Measurements from ENCODE around the gene VARS2. TPM values are rescaled to one million over a fixed set of nuclear protein-coding genes. Genes with fewer than 3 reads are reported as not detected.

The VARS2 gene
- total RNA-seq, 1 experiment from 2014 or later, result 68.2 TPM

DNA sequence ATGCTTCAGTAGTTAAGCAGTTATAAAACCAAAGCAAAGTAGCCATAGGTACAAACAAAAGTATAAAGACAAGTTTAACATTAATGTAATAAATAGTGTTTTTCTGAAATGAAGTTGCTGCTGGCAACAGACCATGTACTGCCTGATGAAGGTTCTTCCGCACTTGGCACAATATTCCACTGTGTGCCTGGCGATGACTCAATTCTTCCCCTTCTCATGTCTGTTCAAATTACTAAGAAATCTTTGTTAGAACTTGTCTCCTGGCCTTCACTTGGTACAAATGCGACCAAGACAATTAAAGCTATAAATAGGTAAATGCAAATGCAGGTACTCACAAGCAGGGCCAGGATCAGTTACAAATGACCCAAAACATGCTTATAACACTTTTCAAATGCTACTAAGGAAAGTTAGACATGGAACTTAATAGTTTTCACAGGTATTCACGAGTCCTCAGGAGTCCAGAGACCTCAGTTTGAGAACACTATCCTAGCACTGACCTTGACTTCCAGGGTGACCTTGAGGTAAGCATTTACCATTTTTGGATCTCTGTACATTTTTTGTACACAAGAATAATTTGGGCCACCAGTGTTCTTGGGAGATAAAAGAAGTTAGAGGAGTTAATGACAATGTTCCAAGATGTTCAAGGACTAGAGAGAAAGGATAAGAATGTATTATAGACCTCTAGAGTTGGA lies 37.9 kb upstream of the VARS2 start:
- Histone ChIP-seq H4K5ac (ENCODE audit: insufficient read length, low read depth, low read length) (no peak overlapping the region), H2BK20ac (ENCODE audit: low read depth, low read length, poor library complexity, severe bottlenecking) (no peak overlapping the region), H3K23ac (ENCODE audit: insufficient read length, low read depth, low read length) (no peak overlapping the region), H4K91ac (ENCODE audit: insufficient read length, low read depth, low read length) (no peak overlapping the region), H3T11ph (ENCODE audit: low read length) (no peak overlapping the region), H2BK120ac (ENCODE audit: low read depth, low read length, poor library complexity, severe bottlenecking) (no peak overlapping the region), H3K79me1 (ENCODE audit: insufficient read depth, low read depth, low read length, poor library complexity, severe bottlenecking) (no peaks in the 10 kb centered on the region), H3K9ac (ENCODE audit: extremely low read depth, insufficient read length, low read length) (no peak overlapping the region), H3K14ac (ENCODE audit: insufficient read depth, low read length) (no peak overlapping the region), H3K9me3 (ENCODE audit: control insufficient read depth, low read depth, low read length) (no peaks in the 10 kb centered on the region), H2AK5ac (ENCODE audit: insufficient read length, low read length) (no peak overlapping the region), H3K23me2 (ENCODE audit: insufficient read length, low read depth, low read length, poor library complexity, severe bottlenecking) (peaks cover 4% of the 10 kb centered on the region), H3K27ac (ENCODE audit: insufficient read length, low read depth, low read length) (no peak overlapping the region), H2BK5ac (ENCODE audit: insufficient read length, low read length) (no peak overlapping the region), H3K56ac (ENCODE audit: insufficient read length, low read depth, low read length) (no peak overlapping the region), H3K4me2 (ENCODE audit: insufficient read depth, insufficient read length, low read length) (no peak overlapping the region), H3K79me2 (ENCODE audit: insufficient read depth, low read length) (no peaks in the 10 kb centered on the region), H4K20me1 (ENCODE audit: control insufficient read depth, insufficient read depth, insufficient read length) (no peaks in the 10 kb centered on the region), H3K27me3 (ENCODE audit: insufficient read depth, low read length) (no peaks in the 10 kb centered on the region), H2BK12ac (ENCODE audit: insufficient read length, low read depth, low read length) (no peak overlapping the region), H2AFZ (ENCODE audit: low read length) (no peak overlapping the region), H3K18ac (ENCODE audit: insufficient read length, low read depth, low read length) (no peak overlapping the region), H3K4ac (ENCODE audit: low read depth, low read length) (no peak overlapping the region), H3K4me1 (ENCODE audit: insufficient read depth, low read length) (peaks cover 3% of the 10 kb centered on the region; the same call in 1 of the 2 replicates), H4K8ac (replicated peaks; ENCODE audit: insufficient read length, low read depth, low read length) (no peak overlapping the region), H2BK15ac (ENCODE audit: low read depth, low read length) (no peak overlapping the region)
- Mint-ChIP-seq H3K9me3 (peaks cover 27 to 38% of the 10 kb centered on the region in 2 experiments), H3K27ac (no peak overlapping the region), H3K4me3 (no peak overlapping the region), H3K36me3 (ENCODE audit: insufficient read depth in 1 of 3, low read depth in 3 of 3) (peaks cover 13 to 37% (median 13%) of the 10 kb centered on the region in 3 experiments), H3K27me3 (ENCODE audit: low read depth) (no peaks in the 10 kb centered on the region; the same call in 1 of the 2 replicates), H3K4me1 (peaks cover 40 to 47% of the 10 kb centered on the region in 2 experiments)
- no CpG with 5 or more reads among the region's 4 CpGs for WGBS (ENCODE audit: extremely low coverage, insufficient read length, low lambda C conversion rate)
- TF ChIP-seq, protein P1, sequence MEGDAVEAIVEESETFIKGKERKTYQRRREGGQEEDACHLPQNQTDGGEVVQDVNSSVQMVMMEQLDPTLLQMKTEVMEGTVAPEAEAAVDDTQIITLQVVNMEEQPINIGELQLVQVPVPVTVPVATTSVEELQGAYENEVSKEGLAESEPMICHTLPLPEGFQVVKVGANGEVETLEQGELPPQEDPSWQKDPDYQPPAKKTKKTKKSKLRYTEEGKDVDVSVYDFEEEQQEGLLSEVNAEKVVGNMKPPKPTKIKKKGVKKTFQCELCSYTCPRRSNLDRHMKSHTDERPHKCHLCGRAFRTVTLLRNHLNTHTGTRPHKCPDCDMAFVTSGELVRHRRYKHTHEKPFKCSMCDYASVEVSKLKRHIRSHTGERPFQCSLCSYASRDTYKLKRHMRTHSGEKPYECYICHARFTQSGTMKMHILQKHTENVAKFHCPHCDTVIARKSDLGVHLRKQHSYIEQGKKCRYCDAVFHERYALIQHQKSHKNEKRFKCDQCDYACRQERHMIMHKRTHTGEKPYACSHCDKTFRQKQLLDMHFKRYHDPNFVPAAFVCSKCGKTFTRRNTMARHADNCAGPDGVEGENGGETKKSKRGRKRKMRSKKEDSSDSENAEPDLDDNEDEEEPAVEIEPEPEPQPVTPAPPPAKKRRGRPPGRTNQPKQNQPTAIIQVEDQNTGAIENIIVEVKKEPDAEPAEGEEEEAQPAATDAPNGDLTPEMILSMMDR (conservative IDR thresholded peaks at IDR 0.05), result no peak
- no peak for DNase-seq
